Choroid plexus epithelial cell (primary cell): ENCODE measurements around the gene NGEF.
"Not testable (repeated sequence)": the region's sequence is repeated elsewhere in the genome, so short reads cannot be mapped to it uniquely, and the experiment has no call there.

Experiments
- DNase-seq: peaks from one replicate; pipeline ENCODE4 v3.0.0-alpha.2; 2010; ENCODE audit warnings: low read depth
- H3K4me3 ChIP-seq: 2 replicates; pipeline ENCODE4 v1.5.1; 2011; ENCODE audit warnings: low read depth, mild to moderate bottlenecking, control low read depth, low read length, moderate library complexity
- TF ChIP-seq, protein P1 (sequence below): conservative IDR thresholded peaks from 2 replicates; pipeline ENCODE4 v1.5.1; 2011; ENCODE audit warnings: low read depth, mild to moderate bottlenecking, control low read depth, inconsistent platforms, low read length, moderate library complexity

The NGEF gene

DNA sequence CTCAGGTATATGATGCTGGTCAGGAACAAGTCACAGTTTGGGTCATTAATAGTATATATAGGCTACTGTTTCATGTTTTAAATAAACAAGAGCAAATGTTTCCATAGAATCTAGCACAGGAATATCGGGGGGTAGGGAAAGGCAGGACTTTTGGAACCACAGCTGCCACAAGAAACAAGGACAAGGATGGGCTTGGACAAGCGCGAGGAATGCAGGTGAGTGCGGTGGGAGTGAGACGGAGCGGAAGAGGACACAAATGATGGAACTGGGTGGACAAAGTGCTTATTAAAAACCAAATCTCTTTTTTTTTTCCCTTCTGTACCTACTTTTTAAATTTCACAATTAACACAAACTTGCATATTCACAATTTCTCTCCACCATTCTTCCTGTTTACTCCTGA lies 93.9 kb downstream of the NGEF start:
- no peak for DNase-seq
- H3K4me3 ChIP-seq: no peak overlapping the region
- TF ChIP-seq, protein P1, sequence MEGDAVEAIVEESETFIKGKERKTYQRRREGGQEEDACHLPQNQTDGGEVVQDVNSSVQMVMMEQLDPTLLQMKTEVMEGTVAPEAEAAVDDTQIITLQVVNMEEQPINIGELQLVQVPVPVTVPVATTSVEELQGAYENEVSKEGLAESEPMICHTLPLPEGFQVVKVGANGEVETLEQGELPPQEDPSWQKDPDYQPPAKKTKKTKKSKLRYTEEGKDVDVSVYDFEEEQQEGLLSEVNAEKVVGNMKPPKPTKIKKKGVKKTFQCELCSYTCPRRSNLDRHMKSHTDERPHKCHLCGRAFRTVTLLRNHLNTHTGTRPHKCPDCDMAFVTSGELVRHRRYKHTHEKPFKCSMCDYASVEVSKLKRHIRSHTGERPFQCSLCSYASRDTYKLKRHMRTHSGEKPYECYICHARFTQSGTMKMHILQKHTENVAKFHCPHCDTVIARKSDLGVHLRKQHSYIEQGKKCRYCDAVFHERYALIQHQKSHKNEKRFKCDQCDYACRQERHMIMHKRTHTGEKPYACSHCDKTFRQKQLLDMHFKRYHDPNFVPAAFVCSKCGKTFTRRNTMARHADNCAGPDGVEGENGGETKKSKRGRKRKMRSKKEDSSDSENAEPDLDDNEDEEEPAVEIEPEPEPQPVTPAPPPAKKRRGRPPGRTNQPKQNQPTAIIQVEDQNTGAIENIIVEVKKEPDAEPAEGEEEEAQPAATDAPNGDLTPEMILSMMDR: no peak

- H3K4me3 ChIP-seq: no peak overlapping the region
- DNase-seq: no peak
- TF ChIP-seq, protein P1: no peak
Measured at GRCh38 chr2:232913903-232914302, 99.2 kb downstream of the NGEF start.

DNA sequence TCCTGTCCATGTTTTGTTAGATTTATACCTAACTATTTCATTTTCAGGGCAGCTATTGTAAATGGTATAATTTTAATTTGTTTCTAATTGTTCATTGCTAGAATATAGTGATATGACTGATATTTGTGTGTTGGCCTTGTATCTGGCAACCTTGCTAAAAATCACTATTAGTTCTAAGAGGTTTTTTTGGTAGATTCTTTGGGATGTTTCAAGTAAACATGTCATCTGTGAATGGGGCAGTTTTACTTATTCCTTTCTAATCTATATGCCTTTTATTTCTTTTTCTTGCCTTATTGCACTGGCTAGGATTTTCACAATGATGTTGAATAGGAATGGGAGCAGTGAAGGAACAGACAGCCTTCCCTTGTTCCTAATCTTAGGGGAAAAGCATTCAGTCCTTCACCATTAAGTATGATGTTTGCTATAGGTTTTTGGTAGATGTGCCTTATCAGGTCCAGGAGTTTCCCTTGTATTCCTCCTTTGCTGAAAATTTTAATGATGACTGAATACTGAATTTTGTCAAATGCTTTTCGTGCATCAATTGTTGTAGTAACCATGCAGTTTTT lies 101.3 kb downstream of the NGEF start:
- no peak overlapping the region for H3K4me3 ChIP-seq
- TF ChIP-seq, protein P1: no peak
- DNase-seq: no peak

- H3K4me3 ChIP-seq: no peak overlapping the region
- no peak for DNase-seq
- TF ChIP-seq, protein P1: no peak
Measured at GRCh38 chr2:232910376-232910775, 102.7 kb downstream of the NGEF start.

- DNase-seq: no peak
- TF ChIP-seq, protein P1: no peak
- no peak overlapping the region for H3K4me3 ChIP-seq
Measured at GRCh38 chr2:232908695-232909094, 104.4 kb downstream of the NGEF start.

GRCh38 chr2:232907718-232908085 lies 105.4 kb downstream of the NGEF start:
- H3K4me3 ChIP-seq, DNase-seq: not testable (repeated sequence)

DNA sequence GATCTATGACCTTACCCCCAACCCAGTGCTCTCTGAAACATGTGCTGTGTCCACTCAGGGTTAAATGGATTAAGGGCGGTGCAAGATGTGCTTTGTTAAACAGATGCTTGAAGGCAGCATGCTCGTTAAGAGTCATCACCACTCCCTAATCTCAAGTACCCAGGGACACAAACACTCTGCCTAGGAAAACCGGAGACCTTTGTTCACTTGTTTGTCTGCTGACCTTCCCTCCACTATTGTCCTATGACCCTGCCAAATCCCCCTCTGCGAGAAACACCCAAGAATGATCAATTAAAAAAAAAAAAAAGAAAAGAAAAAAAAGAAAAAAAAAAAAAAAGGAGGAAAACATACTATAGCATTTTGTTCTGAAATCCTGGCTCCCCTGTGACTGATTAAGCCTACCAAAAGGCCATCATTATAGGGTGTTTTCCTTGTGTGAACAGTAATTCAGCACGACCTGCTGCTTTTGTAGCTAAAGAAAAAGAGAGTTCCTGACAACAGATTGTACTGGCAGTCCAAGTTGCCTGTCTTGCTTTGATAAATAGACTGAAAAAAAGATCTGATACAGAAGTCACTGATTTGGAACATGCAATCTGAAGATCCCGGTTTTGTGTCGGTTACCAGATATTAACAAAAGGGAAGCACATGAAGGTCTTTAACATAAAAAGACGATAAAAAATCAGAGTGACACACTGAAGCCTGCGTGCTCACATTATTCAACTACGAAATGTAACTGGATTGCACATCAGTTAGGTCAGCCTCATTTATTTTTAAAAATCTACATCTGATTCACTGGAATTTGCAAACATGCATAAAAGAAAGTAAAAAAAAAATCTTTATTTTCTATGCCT lies 106.0 kb downstream of the NGEF start:
- H3K4me3 ChIP-seq, DNase-seq: not testable (repeated sequence)

GRCh38 chr2:232903989-232904388 lies 109.1 kb downstream of the NGEF start:
- no peak for DNase-seq
- TF ChIP-seq, protein P1: no peak

More at GRCh38 chr2:232903989-232904388, 109.1 kb downstream of the NGEF start:
- no peak overlapping the region for H3K4me3 ChIP-seq
